NB4 (cell line): ENCODE measurements around the gene PAPOLA.

Experiments
- CTCF ChIP-seq: IDR thresholded peaks from one replicate; pipeline ENCODE4 v1.5.1; 2012; ENCODE audit warnings: low read depth, low read length
- MAX ChIP-seq: IDR thresholded peaks from 2 replicates; pipeline ENCODE4 v1.6.1; 2011; ENCODE audit warnings: low read depth, low read length
- POLR2A ChIP-seq: IDR thresholded peaks from 2 replicates; pipeline ENCODE4 v1.6.1; 2011; ENCODE audit warnings: mild to moderate bottlenecking; ENCODE audit not compliant: insufficient read length; ENCODE audit errors: extremely low read depth

- TF ChIP-seq CTCF (no peak), POLR2A (no peak), MAX (no peak)
Observed at GRCh38 chr14:96516351-96516750, 14.2 kb downstream of the PAPOLA start.
